BLaER1 (cell line): ENCODE results near the gene SOCS4.
A peak's percentile ranks its signal among the peaks of the same experiment; 100 is the strongest.

ENCODE experiments used
- H3K27ac ChIP-seq: shearing (Covaris generic); formaldehyde crosslinking; 2 replicates; pipeline ENCODE4 v1.8.1; 2022
- H3K27me3 ChIP-seq: shearing (Covaris generic); formaldehyde crosslinking; 2 replicates; pipeline ENCODE4 v1.8.1; 2022
- H3K36me3 ChIP-seq: shearing (Covaris generic); formaldehyde crosslinking; 2 replicates; pipeline ENCODE4 v1.8.1; 2022
- H3K4me1 ChIP-seq: shearing (Covaris generic); formaldehyde crosslinking; 2 replicates; pipeline ENCODE4 v1.8.1; 2022
- H3K4me2 ChIP-seq: shearing (Covaris generic); formaldehyde crosslinking; 2 replicates; pipeline ENCODE4 v1.8.1; 2022
- H3K4me3 ChIP-seq: shearing (Covaris generic); formaldehyde crosslinking; 2 replicates; pipeline ENCODE4 v1.8.1; 2022
- H3K9ac ChIP-seq: shearing (Covaris generic); formaldehyde crosslinking; 2 replicates; pipeline ENCODE4 v1.8.1; 2022
- H3K9me3 ChIP-seq: shearing (Covaris generic); formaldehyde crosslinking; 2 replicates; pipeline ENCODE4 v1.8.1; 2022
- H4K20me1 ChIP-seq: shearing (Covaris generic); formaldehyde crosslinking; 2 replicates; pipeline ENCODE4 v1.8.1; 2022
- Cebpa-rat ChIP-seq: shearing (Covaris generic); IDR thresholded peaks from 2 replicates; pipeline ENCODE4 v1.8.1; 2022

SOCS4 gene

DNA sequence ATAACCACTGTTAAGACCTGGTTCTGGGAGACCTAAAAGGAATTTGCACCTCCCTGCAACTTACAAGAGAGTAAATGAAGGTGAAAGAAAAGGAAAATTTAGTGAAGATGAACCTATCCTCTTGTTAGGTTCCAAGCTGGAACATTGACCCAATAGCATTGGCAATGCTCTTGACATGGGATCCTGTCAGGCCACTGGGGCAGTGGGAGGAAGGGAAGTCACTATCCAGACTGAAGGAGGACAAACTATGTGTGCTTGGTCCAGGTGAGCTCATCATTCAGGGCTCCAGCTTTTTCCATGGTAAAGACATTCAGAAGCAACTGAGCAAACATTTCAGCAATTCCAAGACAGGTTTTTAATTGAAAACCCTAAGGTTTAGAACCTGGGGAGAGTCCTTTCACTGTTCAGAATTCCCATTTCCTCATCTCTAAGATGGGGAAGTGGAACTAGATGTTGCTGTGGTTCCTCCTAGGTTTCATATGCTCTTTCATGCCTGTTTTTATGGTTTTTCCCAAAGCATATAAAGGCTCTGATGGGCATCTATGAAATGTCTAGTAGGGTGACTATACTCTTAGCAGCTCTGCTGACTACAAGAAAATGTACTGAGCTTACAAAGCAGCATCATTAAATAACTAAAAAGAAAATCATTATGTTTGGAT lies 57.5 kb downstream of the SOCS4 start:
- TF ChIP-seq Cebpa-rat = no peak
- no peak overlapping the region for H3K4me3 ChIP-seq
- no peaks in the 10 kb centered on the region for H4K20me1 ChIP-seq
- no peak overlapping the region for H3K27ac ChIP-seq
- 0 out of 2 replicates have a peak, but pooled peaks cover 4% of the 10 kb centered on the region for H3K9me3 ChIP-seq
- H3K9ac ChIP-seq = no peak overlapping the region
- H3K36me3 ChIP-seq = no peaks in the 10 kb centered on the region
- H3K4me2 ChIP-seq = no peak overlapping the region
- H3K4me1 ChIP-seq = no peaks in the 10 kb centered on the region
- H3K27me3 ChIP-seq = no peaks in the 10 kb centered on the region

- TF ChIP-seq Cebpa-rat = no peak
- no peaks in the 10 kb centered on the region for H3K36me3 ChIP-seq
- H3K9ac ChIP-seq = no peak overlapping the region
- H3K9me3 ChIP-seq = 0 out of 2 replicates have a peak, but pooled peaks cover 4% of the 10 kb centered on the region
- no peak overlapping the region for H3K27ac ChIP-seq
- no peaks in the 10 kb centered on the region for H4K20me1 ChIP-seq
- no peaks in the 10 kb centered on the region for H3K27me3 ChIP-seq
- no peak overlapping the region for H3K4me3 ChIP-seq
- H3K4me1 ChIP-seq = no peaks in the 10 kb centered on the region
- H3K4me2 ChIP-seq = no peak overlapping the region
Measured at GRCh38 chr14:55085060-55085660, 58.1 kb downstream of the SOCS4 start.

- Histone ChIP-seq H3K27me3 (no peaks in the 10 kb centered on the region), H3K27ac (no peak overlapping the region)
Measured at GRCh38 chr14:55086938-55087337, 59.9 kb downstream of the SOCS4 start.

DNA sequence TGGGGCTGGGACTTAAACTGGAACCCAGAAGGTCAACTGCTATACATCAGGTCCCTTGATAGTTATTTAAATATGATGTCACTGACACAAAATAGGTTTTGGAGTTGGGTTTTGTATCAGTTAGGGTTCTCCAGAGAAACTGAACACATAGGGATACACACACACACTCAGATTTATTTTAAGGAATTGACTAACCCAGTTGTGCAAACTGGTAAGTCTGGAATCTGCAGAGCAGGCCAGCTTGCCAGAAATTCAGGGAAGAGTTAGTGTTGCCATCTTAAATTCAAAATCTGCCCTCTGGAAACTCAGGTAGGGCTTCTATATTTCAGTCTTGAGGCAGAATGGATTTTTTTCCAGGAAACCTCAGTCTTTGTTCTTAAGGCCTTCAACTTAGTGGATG lies 61.3 kb downstream of the SOCS4 start:
- no peak for TF ChIP-seq Cebpa-rat
- Histone ChIP-seq H3K4me1 (no peaks in the 10 kb centered on the region), H3K36me3 (no peaks in the 10 kb centered on the region)

More at GRCh38 chr14:55086938-55087337, 59.9 kb downstream of the SOCS4 start:
- Histone ChIP-seq H3K9me3 (0 out of 2 replicates have a peak, but pooled peaks cover 4% of the 10 kb centered on the region), H4K20me1 (no peaks in the 10 kb centered on the region), H3K4me2 (no peak overlapping the region), H3K36me3 (no peaks in the 10 kb centered on the region), H3K4me3 (no peak overlapping the region), H3K4me1 (no peaks in the 10 kb centered on the region), H3K9ac (no peak overlapping the region)
- TF ChIP-seq Cebpa-rat = no peak

DNA sequence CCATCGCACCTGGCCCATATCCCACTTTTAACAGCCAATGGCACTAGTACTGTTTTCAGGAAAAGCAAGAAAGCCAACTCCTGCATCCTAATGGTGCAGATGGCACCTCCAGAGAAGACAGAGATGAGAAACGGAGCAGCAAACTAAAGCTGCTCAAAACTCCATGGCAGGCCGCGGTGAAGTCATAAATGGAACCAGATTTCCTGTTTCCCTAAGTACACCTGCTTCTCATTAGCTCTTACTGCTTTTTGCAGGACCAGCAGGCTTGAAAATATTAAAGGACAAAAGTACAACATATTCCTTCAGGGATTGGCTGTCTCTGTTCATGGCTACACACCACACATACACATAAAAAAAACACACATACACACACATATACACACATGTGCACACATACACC lies 65.3 kb downstream of the SOCS4 start:
- no peaks in the 10 kb centered on the region for H3K36me3 ChIP-seq
- H3K4me2 ChIP-seq = no peak overlapping the region
- TF ChIP-seq Cebpa-rat = no peak
- H3K9me3 ChIP-seq = no peaks in the 10 kb centered on the region
- no peak overlapping the region for H3K27ac ChIP-seq
- no peaks in the 10 kb centered on the region for H3K27me3 ChIP-seq
- H3K4me3 ChIP-seq = no peak overlapping the region
- H3K9ac ChIP-seq = no peak overlapping the region
- H3K4me1 ChIP-seq = no peaks in the 10 kb centered on the region
- H4K20me1 ChIP-seq = no peaks in the 10 kb centered on the region

More for the DNA sequence above, 61.3 kb downstream of the SOCS4 start:
- H3K9me3 ChIP-seq = 0 out of 2 replicates have a peak, but pooled peaks cover 4% of the 10 kb centered on the region
- no peak overlapping the region for H3K4me2 ChIP-seq
- no peaks in the 10 kb centered on the region for H4K20me1 ChIP-seq
- H3K4me3 ChIP-seq = no peak overlapping the region
- no peak overlapping the region for H3K9ac ChIP-seq
- H3K27me3 ChIP-seq = no peaks in the 10 kb centered on the region
- no peak overlapping the region for H3K27ac ChIP-seq

DNA sequence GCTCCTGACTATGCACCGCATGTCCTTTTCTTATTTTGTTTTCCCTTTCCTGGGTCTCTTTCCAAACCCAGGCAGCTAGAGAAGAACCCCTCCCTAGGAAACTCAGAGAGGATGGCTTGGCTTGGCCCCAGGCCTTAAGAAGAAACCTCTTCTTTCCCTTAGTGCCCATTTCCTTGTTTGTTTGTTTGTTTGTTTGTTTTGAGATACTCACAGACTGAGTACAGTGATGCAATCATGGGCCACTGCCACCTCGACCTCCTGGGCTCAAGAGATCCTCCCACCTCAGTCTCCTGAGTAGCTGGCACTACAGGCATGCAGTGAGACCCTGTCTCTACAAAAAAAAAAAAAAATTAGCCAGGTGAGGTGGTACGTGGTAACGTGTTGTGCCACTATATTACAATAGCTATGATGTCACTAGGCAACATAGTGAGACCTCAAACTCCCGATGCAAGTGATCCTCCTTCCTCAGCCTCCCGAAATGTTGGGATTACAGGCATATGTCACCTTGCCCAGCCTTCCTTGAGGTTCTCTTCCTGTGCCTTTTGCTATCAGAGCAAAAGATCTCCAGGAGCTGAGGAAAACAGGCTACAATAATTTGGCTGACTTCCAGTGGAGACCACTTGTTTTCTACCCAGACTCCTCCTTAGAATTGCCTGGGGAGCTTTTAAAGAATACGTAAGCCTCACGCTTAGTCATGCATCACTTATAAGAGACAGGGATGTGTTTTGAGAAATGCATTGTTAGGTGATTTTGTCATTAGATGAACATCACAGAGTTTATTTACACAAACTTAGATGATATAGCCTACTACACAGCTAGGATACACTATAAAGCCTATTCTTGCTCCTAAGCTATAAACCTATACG lies 67.5 kb downstream of the SOCS4 start:
- no peaks in the 10 kb centered on the region for H3K27me3 ChIP-seq
- H3K36me3 ChIP-seq = no peaks in the 10 kb centered on the region
- no peaks in the 10 kb centered on the region for H4K20me1 ChIP-seq
- no peak overlapping the region for H3K4me3 ChIP-seq
- no peak overlapping the region for H3K27ac ChIP-seq
- no peaks in the 10 kb centered on the region for H3K9me3 ChIP-seq
- H3K9ac ChIP-seq = no peak overlapping the region
- H3K4me1 ChIP-seq = peaks cover 8% of the 10 kb centered on the region
- H3K4me2 ChIP-seq = no peak overlapping the region
- TF ChIP-seq Cebpa-rat = no peak

- no peaks in the 10 kb centered on the region for H3K36me3 ChIP-seq
- no peak for TF ChIP-seq Cebpa-rat
- no peaks in the 10 kb centered on the region for H3K27me3 ChIP-seq
- no peak overlapping the region for H3K27ac ChIP-seq
- H4K20me1 ChIP-seq = no peaks in the 10 kb centered on the region
- H3K4me3 ChIP-seq = no peak overlapping the region
- H3K9ac ChIP-seq = no peak overlapping the region
- peak overlapping the region; percentile 12; the same call in 1 of the 2 replicates for H3K4me2 ChIP-seq
- H3K9me3 ChIP-seq = no peaks in the 10 kb centered on the region
- H3K4me1 ChIP-seq = peaks cover 23% of the 10 kb centered on the region
Measured at GRCh38 chr14:55097881-55098560, 71.0 kb downstream of the SOCS4 start.

GRCh38 chr14:55098561-55098898 lies 71.5 kb downstream of the SOCS4 start:
- no peaks in the 10 kb centered on the region for H4K20me1 ChIP-seq
- H3K4me1 ChIP-seq = peaks cover 28% of the 10 kb centered on the region
- no peaks in the 10 kb centered on the region for H3K27me3 ChIP-seq
- no peaks in the 10 kb centered on the region for H3K36me3 ChIP-seq
- no peak overlapping the region for H3K4me3 ChIP-seq
- H3K27ac ChIP-seq = no peak overlapping the region
- no peaks in the 10 kb centered on the region for H3K9me3 ChIP-seq
- peak overlapping the region; percentile 12; the same call in 1 of the 2 replicates for H3K4me2 ChIP-seq
- no peak overlapping the region for H3K9ac ChIP-seq
- TF ChIP-seq Cebpa-rat = no peak
